NCI-H187 treated with DMSO at 0.1 percent for 48 hours (cell line): ENCODE data around the gene PTPN20.
"Not testable (repeated sequence)": the region's sequence is repeated elsewhere in the genome, so short reads cannot be mapped to it uniquely, and the experiment has no call there.

Source experiments
- DNase-seq: peaks from one replicate; lab custom pipeline; 2025; lab: John Stamatoyannopoulos, UW

The PTPN20 gene

GRCh38 chr10:46911144-46911876, at the start of gene PTPN20:
Gene PTPN20 (plus strand): TSS chr10:46911428. CDS start chr10:46932500, 21,072 bp downstream.
- not testable (repeated sequence) for DNase-seq

GRCh38 chr10:46869716-46870115, 41.5 kb upstream of the PTPN20 start:
- not testable (repeated sequence) for DNase-seq

DNA sequence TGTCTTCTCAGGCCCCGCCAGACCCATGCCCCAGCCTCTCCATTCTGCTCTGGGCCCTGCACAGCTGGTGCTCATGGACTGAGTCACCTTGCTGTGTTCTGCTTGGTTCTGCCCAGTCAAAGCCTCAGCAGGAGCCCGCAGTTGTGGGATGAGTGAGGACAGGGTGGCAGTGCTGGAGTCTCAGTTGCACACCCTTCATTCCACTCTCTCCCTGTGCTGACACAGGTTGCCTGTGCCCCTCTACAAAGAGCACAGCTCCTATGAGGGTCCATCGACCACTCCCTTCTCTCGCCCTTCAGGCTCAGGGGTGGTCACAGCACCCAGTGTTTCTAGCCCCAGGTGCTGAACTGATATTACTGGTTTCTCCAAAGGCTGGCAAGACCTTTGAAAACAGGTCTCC, 39.6 kb upstream of the PTPN20 start:
- not testable (repeated sequence) for DNase-seq

DNA sequence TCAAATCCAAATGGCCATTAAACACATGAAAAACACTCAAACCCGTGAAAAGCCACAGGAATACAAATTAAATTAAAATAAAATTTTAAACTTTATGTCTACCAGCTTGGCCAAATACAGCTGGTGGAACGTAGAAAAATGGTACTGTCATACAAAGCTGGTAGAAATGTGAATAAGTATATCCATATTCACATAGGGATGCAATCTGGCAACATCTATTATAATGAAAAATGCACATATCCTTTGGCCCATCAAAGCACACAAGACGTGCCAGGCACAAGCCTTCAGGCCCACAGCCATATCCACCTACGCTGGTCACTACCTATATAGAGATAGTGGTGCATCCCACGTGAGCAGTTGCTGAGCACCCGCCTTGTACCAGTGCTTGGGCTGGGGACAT, 35.9 kb upstream of the PTPN20 start:
- not testable (repeated sequence) for DNase-seq

- not testable (repeated sequence) for DNase-seq
Measured at GRCh38 chr10:46876773-46877172, 34.5 kb upstream of the PTPN20 start.

- DNase-seq = not testable (repeated sequence)
Measured at GRCh38 chr10:46878761-46879160, 32.5 kb upstream of the PTPN20 start.

DNA sequence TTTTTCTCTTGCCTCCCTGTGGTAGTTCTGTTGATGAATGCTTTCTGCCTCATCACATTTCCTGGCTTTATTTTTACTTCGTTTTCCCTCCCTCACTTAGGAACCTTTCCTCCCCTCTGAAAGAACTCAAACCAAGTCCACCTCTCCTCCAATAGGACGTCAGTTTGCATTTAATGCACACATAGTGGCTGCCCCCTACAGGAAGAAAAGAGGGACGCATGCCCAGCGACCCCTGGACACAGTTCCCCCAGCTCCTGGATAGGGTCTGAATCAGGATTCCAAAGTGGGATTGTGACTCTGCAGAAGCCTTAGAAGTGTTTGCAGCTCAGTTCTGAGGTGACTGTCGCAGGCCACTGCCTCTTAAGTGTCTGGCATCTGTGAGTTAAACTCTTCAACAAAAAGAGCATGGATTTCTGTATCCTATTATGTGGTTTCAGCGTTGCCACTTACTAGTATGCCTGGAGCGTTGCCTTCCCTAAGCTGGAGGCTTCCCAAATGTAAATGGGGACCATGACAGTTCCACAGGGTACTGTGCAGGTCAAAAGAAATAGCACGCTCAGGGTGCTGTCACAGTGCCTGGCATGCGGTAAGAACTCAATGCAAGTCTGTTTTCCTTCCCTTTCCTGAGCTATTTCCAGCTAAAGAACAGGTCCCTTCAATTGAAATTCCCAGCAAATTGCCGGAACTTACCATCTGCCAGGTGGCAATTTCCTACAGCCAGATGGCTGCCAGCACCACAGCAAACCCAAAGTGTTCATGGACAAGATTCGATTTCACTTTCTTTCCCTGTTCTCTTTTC, 20.2 kb upstream of the PTPN20 start:
- DNase-seq = not testable (repeated sequence)

DNA sequence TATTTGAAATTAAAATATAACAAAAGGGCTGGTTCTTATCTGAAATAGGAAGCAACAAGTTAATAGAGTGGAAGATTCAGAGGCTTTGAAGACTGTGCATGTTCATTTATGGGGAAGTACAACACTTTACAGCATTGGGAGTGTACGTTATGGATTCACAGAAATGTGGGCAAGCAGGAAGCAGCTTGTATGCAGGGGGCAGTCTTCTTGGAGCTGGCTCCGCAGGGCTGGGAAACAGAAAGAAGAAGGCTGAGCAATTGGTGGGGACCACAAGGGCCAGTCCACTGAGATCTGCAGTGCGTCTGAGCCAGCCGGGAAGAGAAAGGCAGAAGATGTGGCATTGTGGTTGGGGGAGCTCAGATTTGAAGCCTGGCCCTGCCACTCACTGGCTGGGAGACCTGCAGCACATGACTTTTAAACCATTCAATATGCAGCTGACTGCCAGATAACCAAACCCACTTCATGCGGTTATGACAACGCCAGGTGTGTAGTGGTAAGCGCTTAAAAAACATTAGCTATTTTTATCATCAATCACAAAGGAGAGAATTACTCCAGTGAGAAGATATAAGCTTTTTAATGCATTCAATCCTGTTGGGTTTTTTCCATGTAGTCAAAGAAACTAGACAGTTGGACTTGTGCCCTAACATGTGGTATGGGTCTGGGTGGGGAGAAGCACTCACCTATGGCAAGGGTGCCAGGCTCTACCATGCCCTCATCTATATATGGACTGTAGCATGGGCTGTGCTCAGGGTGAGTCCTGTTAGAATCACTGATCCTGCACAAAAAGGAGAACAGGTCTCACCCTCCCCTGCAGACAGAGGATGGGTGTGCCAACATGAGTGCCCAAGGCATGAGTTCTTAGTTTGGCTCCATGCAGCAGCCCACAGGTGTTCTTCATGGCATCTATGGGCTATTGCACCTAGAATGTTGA, 14.2 kb upstream of the PTPN20 start:
- DNase-seq = not testable (repeated sequence)

DNA sequence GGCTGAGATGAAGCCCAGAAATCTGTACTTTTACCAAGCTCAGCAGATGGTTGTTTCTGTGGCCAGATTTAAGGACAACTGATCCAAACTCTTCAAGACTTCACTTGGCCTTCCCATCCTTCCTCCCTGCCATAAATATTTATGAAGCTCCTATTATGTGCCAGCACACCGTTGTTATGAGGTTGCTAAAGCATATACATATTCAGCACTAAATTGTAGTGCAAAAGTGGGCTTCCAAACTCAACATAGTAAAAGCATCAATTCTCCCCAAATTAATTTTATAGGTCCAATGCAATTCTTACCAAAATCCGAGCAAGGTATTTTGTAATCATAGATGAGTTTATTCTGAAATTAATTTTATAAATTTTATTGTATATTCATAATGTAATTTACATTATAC, 10.0 kb upstream of the PTPN20 start:
- DNase-seq = not testable (repeated sequence)

- not testable (repeated sequence) for DNase-seq
Measured at GRCh38 chr10:46903874-46904273, 7.4 kb upstream of the PTPN20 start.

DNA sequence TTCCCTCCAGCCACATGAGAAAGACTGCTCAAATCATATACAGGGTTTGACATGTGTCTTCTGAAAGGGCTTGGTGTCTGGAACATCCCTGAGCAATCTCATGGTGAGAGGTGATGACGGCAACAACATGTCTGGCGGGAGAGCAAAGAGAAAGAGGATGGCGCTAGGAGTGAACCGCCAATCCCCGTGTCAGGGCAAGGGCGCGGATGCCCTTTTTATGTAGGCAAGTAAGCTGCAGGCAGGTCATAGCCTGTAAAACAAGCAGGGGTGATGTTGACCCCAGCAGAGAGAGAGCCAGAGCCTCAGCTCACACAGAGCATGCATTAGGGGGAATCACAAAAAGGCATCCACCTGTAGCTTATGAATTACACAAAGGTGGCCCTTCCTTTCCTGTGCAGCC, 4.9 kb upstream of the PTPN20 start:
- DNase-seq = not testable (repeated sequence)

DNA sequence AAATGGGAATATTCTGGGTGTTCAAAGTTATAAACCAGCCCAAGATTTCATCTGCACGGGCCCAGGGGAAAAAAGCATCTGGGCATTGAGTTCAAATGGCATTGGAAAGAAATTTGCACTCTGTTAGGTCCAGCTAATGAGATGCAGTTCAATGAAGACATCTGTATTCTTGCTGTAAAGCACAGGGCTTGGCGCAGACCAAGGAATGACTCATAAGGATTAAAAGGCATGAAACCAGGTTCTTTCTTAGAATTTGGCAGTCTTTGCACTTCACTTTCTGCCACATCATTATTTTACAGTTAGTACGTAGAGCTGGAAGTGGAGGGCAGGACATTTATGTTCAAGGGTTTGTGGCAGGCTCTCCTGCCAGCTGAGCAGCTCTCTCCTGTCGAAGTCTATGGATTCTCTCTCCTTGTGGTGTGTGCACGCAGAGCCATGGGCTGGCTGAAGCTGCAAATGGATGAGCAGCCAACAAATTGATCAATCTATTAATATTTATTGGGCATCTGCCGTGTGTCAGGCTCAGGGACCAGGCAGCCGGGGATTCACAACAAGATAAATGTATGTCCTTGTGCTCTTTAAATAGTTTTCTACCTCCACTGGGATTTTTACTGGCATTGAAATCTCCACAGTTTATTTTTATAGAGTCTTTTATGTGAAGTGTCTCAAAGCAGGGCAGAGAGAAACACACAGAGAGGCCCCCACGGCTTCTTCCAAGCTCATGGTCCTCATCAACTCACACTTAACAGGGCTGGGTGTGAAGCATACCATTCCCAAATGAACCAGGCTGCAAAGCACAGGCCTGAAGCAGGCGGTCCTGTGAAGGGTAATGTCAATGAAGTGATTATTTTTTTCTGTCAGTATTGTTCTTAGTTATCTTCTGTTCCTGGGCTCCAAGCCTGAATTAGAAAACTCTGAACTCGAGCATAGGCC, 3.8 kb upstream of the PTPN20 start:
- not testable (repeated sequence) for DNase-seq

DNA sequence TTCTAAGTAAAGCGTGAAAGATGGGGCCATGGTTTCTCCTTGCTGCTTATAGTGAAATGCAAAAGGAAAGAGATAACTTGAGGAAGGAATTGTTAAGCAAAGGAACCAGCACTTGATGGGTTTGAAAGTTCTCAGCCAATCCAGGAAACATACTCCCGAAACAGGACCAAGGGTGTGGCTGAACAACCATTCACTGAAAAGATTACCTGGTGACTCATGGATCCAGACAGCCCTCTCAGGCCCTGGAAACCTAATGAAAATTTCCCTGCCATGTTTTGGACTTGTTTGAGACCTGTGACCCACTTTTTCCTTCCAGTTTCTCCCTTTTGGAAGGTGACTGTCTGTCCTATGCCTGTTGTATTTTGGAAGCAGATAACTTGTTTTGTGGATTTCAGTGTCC, 11.3 kb downstream of the PTPN20 start:
- DNase-seq = not testable (repeated sequence)

DNA sequence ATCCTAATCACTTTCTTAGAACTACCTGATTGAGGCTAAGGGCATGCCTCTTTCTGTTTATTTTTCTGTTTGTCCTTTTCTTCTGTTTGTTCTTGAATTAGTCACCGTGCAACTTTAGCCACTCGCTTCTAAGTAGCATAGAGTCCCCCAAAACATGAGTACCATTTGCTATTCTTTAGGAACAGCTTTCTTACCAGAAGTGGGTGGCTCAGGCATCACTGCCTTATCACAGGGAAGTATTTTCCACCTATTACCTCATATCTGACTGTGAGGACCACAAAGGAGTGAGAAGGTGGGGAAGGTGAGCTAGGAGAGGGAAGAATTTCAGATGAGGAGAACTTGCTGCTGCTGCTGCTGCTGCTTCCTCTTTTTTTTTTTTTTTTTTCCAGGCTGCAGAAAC, 13.9 kb downstream of the PTPN20 start:
- not testable (repeated sequence) for DNase-seq

GRCh38 chr10:46925853-46926252, 14.6 kb downstream of the PTPN20 start:
- not testable (repeated sequence) for DNase-seq

DNA sequence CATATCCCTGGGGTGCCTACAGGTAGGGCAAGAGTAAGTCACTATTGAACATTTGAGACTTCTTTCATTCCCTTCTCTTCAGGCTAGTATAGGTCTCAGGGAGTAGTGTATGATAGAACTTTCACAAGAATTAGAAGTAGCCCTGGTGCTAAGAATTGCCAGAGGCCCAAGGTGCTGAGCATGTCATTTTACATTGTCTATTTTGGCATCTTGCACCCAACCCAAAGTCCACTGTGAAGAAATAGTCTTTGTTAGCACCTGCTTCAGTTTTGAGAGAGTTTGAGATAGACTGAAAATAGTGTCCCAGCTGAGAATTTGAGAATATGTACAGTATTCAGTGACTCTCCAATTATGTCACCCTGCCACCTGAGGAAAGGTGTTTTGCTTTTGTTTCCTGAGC, 17.6 kb downstream of the PTPN20 start:
- not testable (repeated sequence) for DNase-seq

DNA sequence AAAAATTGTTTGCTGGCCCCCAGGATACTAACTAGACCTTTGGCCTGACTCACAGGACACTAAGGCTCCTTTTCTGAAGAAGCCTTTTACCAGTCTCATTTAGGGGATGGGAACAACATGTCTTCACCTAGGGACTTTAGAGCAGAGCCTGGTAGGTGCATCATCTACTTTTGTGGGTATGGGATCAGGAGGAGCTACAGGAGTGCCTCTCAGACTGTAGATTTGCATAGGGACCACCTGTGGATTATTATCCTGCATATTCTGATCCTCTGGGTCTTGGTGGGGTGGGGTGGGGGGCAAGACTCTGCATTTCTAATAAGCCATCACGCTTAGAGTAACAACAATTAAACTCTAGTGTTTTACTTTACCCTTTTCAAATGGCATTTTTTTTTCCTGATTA, 21.2 kb downstream of the PTPN20 start:
- not testable (repeated sequence) for DNase-seq

DNA sequence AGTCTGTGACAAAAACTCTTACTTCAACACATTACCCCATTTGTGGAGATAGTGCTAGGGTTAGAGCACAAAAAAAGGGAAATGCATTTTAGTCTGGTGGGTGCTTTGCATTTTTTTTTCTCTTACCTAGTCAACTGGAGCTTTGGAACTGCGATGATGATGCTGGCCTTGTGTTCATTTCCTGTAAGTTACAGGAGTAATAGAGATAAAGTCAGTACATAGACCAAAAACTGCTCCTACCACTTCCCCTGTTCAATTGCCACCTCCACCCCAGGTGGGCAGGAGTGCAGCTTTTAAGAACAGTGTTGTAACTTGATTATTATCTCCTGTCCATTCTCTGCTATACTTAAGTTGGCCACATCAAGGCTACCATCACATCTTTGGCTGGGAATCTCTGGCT, 29.9 kb downstream of the PTPN20 start:
- DNase-seq = not testable (repeated sequence)

- not testable (repeated sequence) for DNase-seq
Measured at GRCh38 chr10:46948687-46949518, 37.7 kb downstream of the PTPN20 start.

DNA sequence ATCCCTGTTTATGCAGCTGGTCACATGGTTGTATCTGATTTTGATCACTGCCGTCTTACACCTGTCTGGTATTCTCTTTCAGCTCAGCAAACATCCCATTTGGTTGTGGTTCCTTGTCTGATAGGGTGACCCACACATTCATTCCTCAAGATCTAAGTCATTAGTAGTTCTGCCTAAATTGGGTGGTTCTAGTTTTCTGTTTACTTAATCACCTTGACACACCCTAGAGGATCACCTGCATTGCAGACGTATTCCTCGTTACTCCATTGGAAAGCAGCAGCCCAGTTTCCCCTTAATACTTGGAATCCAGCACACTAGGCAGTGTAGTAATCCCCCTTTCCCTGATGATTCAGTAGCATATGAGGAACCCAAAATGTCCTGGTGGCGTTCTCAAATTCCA, 41.3 kb downstream of the PTPN20 start:
- DNase-seq = not testable (repeated sequence)
